Measurements from ENCODE around the gene ARFGEF2. TPM values are rescaled to one million over a fixed set of nuclear protein-coding genes. Genes with fewer than 3 reads are reported as not detected.

The ARFGEF2 gene
- total RNA-seq, 2 experiments from 2014 or later, result 18.2 to 18.6 TPM

GRCh38 chr20:48904566-48905296 is 16.8 kb upstream of the ARFGEF2 start:
- H3K9me3 Mint-ChIP-seq, result peaks cover 8% of the 10 kb centered on the region
- CTCF ChIA-PET, result interaction anchor here (0.6 to 7.4 kb wide), 28 partner anchors 11 to 655 kb away, joined by 3 to 108 read pairs (median 4); no protein-coding TSS in a partner anchor

GRCh38 chr20:48905297-48905647 is 16.2 kb upstream of the ARFGEF2 start:
- H3K27ac Mint-ChIP-seq, result no peak overlapping the region
- H3K27me3 Mint-ChIP-seq (ENCODE audit: low read depth), result no peaks in the 10 kb centered on the region
- H3K9me3 Mint-ChIP-seq, result peaks cover 8% of the 10 kb centered on the region
- no peak for DNase-seq
- H3K4me1 Mint-ChIP-seq (ENCODE audit: low read depth), result peaks cover 5% of the 10 kb centered on the region
- no peak overlapping the region for H3K4me3 Mint-ChIP-seq
- intact Hi-C loops (cut with micrococcal nuclease), result loop anchor here (1.0 to 5.0 kb wide), 3 partner anchors 78 to 269 kb away; partner anchors contain the start of gene PREX1
- CTCF ChIA-PET, result interaction anchor here (0.7 to 7.4 kb wide), 22 partner anchors 13 to 276 kb away, joined by 3 to 108 read pairs (median 5); no protein-coding TSS in a partner anchor
- peaks cover 3% of the 10 kb centered on the region for H3K36me3 Mint-ChIP-seq (ENCODE audit: low read depth)

More at GRCh38 chr20:48904566-48905296, 16.8 kb upstream of the ARFGEF2 start:
- Mint-ChIP-seq H3K4me1 (ENCODE audit: low read depth) (peaks cover 5% of the 10 kb centered on the region), H3K27me3 (ENCODE audit: low read depth) (no peaks in the 10 kb centered on the region), H3K27ac (no peak overlapping the region), H3K4me3 (no peak overlapping the region), H3K36me3 (ENCODE audit: low read depth) (peaks cover 3% of the 10 kb centered on the region)
- intact Hi-C loops (cut with micrococcal nuclease), result loop anchor here (1.0 to 5.0 kb wide), 3 partner anchors 77 to 268 kb away; partner anchors contain the start of gene PREX1
- DNase-seq, result peak; percentile 85

- Mint-ChIP-seq H3K27me3 (ENCODE audit: low read depth) (no peaks in the 10 kb centered on the region), H3K27ac (no peak overlapping the region), H3K4me3 (no peak overlapping the region), H3K9me3 (peaks cover 8% of the 10 kb centered on the region), H3K36me3 (ENCODE audit: low read depth) (peaks cover 3% of the 10 kb centered on the region), H3K4me1 (ENCODE audit: low read depth) (peaks cover 5% of the 10 kb centered on the region)
- intact Hi-C loops (cut with micrococcal nuclease), result loop anchor here (5.0 kb wide), 1 partner anchor 79 kb away; the partner anchor contains the start of gene PREX1
- no peak for DNase-seq
- CTCF ChIA-PET, result interaction anchor here (0.8 to 7.4 kb wide), 8 partner anchors 10 to 277 kb away, joined by 3 to 108 read pairs (median 3); no protein-coding TSS in a partner anchor
These were observed 15.2 kb upstream of the ARFGEF2 start for GRCh38 chr20:48906221-48906877.

- intact Hi-C loops (cut with micrococcal nuclease), result loop anchor here (5.0 kb wide), 1 partner anchor 81 kb away; the partner anchor contains the start of gene PREX1
- no peak for DNase-seq
These were observed 12.7 kb upstream of the ARFGEF2 start for GRCh38 chr20:48908656-48909319.

GRCh38 chr20:48909910-48910309 is 11.6 kb upstream of the ARFGEF2 start:
- intact Hi-C loops (cut with micrococcal nuclease), result loop anchor here (5.0 kb wide), 1 partner anchor 83 kb away; the partner anchor contains the start of gene PREX1
- Mint-ChIP-seq H3K27ac (no peak overlapping the region), H3K9me3 (peaks cover 8% of the 10 kb centered on the region), H3K36me3 (ENCODE audit: low read depth) (peaks cover 3% of the 10 kb centered on the region), H3K4me3 (no peak overlapping the region), H3K27me3 (ENCODE audit: low read depth) (no peaks in the 10 kb centered on the region), H3K4me1 (ENCODE audit: low read depth) (no peaks in the 10 kb centered on the region)
- DNase-seq, result no peak
- CTCF ChIA-PET, result interaction anchor here (0.7 to 7.4 kb wide), 3 partner anchors 75 to 251 kb away, joined by 3 to 108 read pairs (median 3); no protein-coding TSS in a partner anchor

More at GRCh38 chr20:48908656-48909319, 12.7 kb upstream of the ARFGEF2 start:
- Mint-ChIP-seq H3K36me3 (ENCODE audit: low read depth) (peaks cover 3% of the 10 kb centered on the region), H3K9me3 (peaks cover 8% of the 10 kb centered on the region), H3K4me3 (no peak overlapping the region), H3K27me3 (ENCODE audit: low read depth) (no peaks in the 10 kb centered on the region), H3K27ac (no peak overlapping the region), H3K4me1 (ENCODE audit: low read depth) (peaks cover 5% of the 10 kb centered on the region)
- CTCF ChIA-PET, result interaction anchor here (0.7 to 7.4 kb wide), 6 partner anchors 9 to 273 kb away, joined by 3 to 108 read pairs (median 3); no protein-coding TSS in a partner anchor

GRCh38 chr20:48910347-48910781 is 11.1 kb upstream of the ARFGEF2 start:
- no peak for DNase-seq
- peaks cover 3% of the 10 kb centered on the region for H3K36me3 Mint-ChIP-seq (ENCODE audit: low read depth)
- no peak overlapping the region for H3K4me3 Mint-ChIP-seq
- intact Hi-C loops (cut with micrococcal nuclease), result no loop called here
- no peak overlapping the region for H3K27ac Mint-ChIP-seq
- H3K4me1 Mint-ChIP-seq (ENCODE audit: low read depth), result no peaks in the 10 kb centered on the region
- peaks cover 8% of the 10 kb centered on the region for H3K9me3 Mint-ChIP-seq
- no peaks in the 10 kb centered on the region for H3K27me3 Mint-ChIP-seq (ENCODE audit: low read depth)
- CTCF ChIA-PET, result interaction anchor here (0.7 to 7.4 kb wide), 2 partner anchors 115 to 252 kb away, joined by 3 to 108 read pairs; no protein-coding TSS in a partner anchor

GRCh38 chr20:48912065-48912464 is 9.4 kb upstream of the ARFGEF2 start:
- H3K4me3 Mint-ChIP-seq, result no peak overlapping the region
- no peak overlapping the region for H3K27ac Mint-ChIP-seq
- CTCF ChIA-PET, result interaction anchor here (2.0 kb wide), 1 partner anchor 256 kb away, joined by 5 read pairs; no protein-coding TSS in a partner anchor
- no peaks in the 10 kb centered on the region for H3K27me3 Mint-ChIP-seq (ENCODE audit: low read depth)
- H3K9me3 Mint-ChIP-seq, result peaks cover 8% of the 10 kb centered on the region
- H3K4me1 Mint-ChIP-seq (ENCODE audit: low read depth), result no peaks in the 10 kb centered on the region
- DNase-seq, result no peak
- intact Hi-C loops (cut with micrococcal nuclease), result no loop called here
- peaks cover 3% of the 10 kb centered on the region for H3K36me3 Mint-ChIP-seq (ENCODE audit: low read depth)

GRCh38 chr20:48916699-48917098 is 4.8 kb upstream of the ARFGEF2 start:
- Mint-ChIP-seq H3K27me3 (ENCODE audit: low read depth) (no peaks in the 10 kb centered on the region), H3K4me3 (no peak overlapping the region), H3K9me3 (no peaks in the 10 kb centered on the region), H3K4me1 (ENCODE audit: low read depth) (peaks cover 12% of the 10 kb centered on the region), H3K36me3 (ENCODE audit: low read depth) (peaks cover 2% of the 10 kb centered on the region), H3K27ac (no peak overlapping the region)
- intact Hi-C loops (cut with micrococcal nuclease), result no loop called here
- CTCF ChIA-PET, result interaction anchor here (1.3 to 1.7 kb wide), 2 partner anchors 259 to 281 kb away, joined by 3 to 4 read pairs; no protein-coding TSS in a partner anchor
- DNase-seq, result no peak

- intact Hi-C loops (cut with micrococcal nuclease), result no loop called here
- no peak for DNase-seq
- H3K9me3 Mint-ChIP-seq, result no peaks in the 10 kb centered on the region
- CTCF ChIA-PET, result interaction anchor here (0.6 to 1.5 kb wide), 2 partner anchors 224 to 262 kb away, joined by 4 to 5 read pairs; no protein-coding TSS in a partner anchor
- peaks cover 2% of the 10 kb centered on the region for H3K36me3 Mint-ChIP-seq (ENCODE audit: low read depth)
- H3K4me1 Mint-ChIP-seq (ENCODE audit: low read depth), result peaks cover 34% of the 10 kb centered on the region
- H3K27me3 Mint-ChIP-seq (ENCODE audit: low read depth), result no peaks in the 10 kb centered on the region
- H3K4me3 Mint-ChIP-seq, result peak overlapping the region; percentile 100
- no peak overlapping the region for H3K27ac Mint-ChIP-seq
These were observed 2.1 kb upstream of the ARFGEF2 start for GRCh38 chr20:48919336-48919881.

GRCh38 chr20:48919882-48920526 is 1.5 kb upstream of the ARFGEF2 start:
- H3K36me3 Mint-ChIP-seq (ENCODE audit: low read depth), result peaks cover 2% of the 10 kb centered on the region
- intact Hi-C loops (cut with micrococcal nuclease), result loop anchor here (5.0 to 10.0 kb wide), 2 partner anchors 98 to 245 kb away; no protein-coding TSS in a partner anchor
- CTCF ChIA-PET, result interaction anchor here (1.5 kb wide), 1 partner anchor 262 kb away, joined by 5 read pairs; no protein-coding TSS in a partner anchor
- DNase-seq, result no peak
- H3K4me3 Mint-ChIP-seq, result peak overlapping the region; percentile 100
- H3K4me1 Mint-ChIP-seq (ENCODE audit: low read depth), result peaks cover 38% of the 10 kb centered on the region
- no peaks in the 10 kb centered on the region for H3K27me3 Mint-ChIP-seq (ENCODE audit: low read depth)
- H3K9me3 Mint-ChIP-seq, result no peaks in the 10 kb centered on the region
- peak overlapping the region; percentile 98 for H3K27ac Mint-ChIP-seq

All from activated naive CD4-positive, alpha-beta T cell treated with anti-CD3 and anti-CD28 coated beads for 36 hours (primary cell).